Loucy (cell line): ENCODE data around the gene STUB1.

Experiments
- H2AFZ ChIP-seq: fragments of 200-600 bp; sonication (generic); 2 replicates; pipeline ENCODE4 v1.6.0; 2016; ENCODE audit warnings: antibody characterized with exemption, mild to moderate bottlenecking, low read length, moderate library complexity
- H3F3A ChIP-seq: fragments of 200-600 bp; 2 replicates; pipeline ENCODE4 v1.6.0; 2016; ENCODE audit warnings: antibody characterized with exemption, low read depth, mild to moderate bottlenecking
- H3K27me3 ChIP-seq: fragments of 200-600 bp; sonication (generic); 2 replicates; pipeline ENCODE4 v1.6.1; 2014; ENCODE audit warnings: low read length, mild to moderate bottlenecking; ENCODE audit not compliant: insufficient read depth, poor library complexity, severe bottlenecking
- H3K36me3 ChIP-seq: fragments of 200-600 bp; sonication (generic); 2 replicates; pipeline ENCODE4 v1.6.1; 2016; ENCODE audit warnings: low read length; ENCODE audit not compliant: insufficient read depth
- H3K4me1 ChIP-seq: fragments of 200-600 bp; sonication (generic); 2 replicates; pipeline ENCODE4 v1.5.1; 2014; ENCODE audit warnings: low read length, mild to moderate bottlenecking; ENCODE audit not compliant: insufficient read depth, poor library complexity, severe bottlenecking
- H3K4me2 ChIP-seq: fragments of 200-600 bp; sonication (generic); 2 replicates; pipeline ENCODE4 v1.6.0; 2014; ENCODE audit warnings: antibody characterized with exemption, low read length, low read depth, mild to moderate bottlenecking; ENCODE audit not compliant: poor library complexity, severe bottlenecking
- H3K4me3 ChIP-seq: fragments of 200-600 bp; sonication (generic); 2 replicates; pipeline ENCODE4 v1.5.1; 2014; ENCODE audit warnings: low read length, mild to moderate bottlenecking, mixed read lengths; ENCODE audit not compliant: poor library complexity, severe bottlenecking
- H3K79me2 ChIP-seq: fragments of 200-600 bp; sonication (generic); 2 replicates; pipeline ENCODE4 v1.6.1; 2014; ENCODE audit warnings: low read length; ENCODE audit not compliant: insufficient read depth
- H3K9ac ChIP-seq: fragments of 200-600 bp; sonication (generic); 2 replicates; pipeline ENCODE4 v1.6.0; 2014; ENCODE audit warnings: mild to moderate bottlenecking, low read depth, low read length, moderate library complexity; ENCODE audit not compliant: poor library complexity, severe bottlenecking
- H3K9me2 ChIP-seq: fragments of 200-600 bp; sonication (generic); replicated peaks from 2 replicates; pipeline ENCODE4 v1.6.1; 2016; ENCODE audit warnings: low read depth, low read length, mixed read lengths
- H3K9me3 ChIP-seq: fragments of 200-600 bp; sonication (generic); 2 replicates; pipeline ENCODE4 v1.6.1; 2014; ENCODE audit warnings: mild to moderate bottlenecking, antibody characterized with exemption, low read length, low read depth; ENCODE audit not compliant: insufficient read depth
- H4K20me1 ChIP-seq: fragments of 200-600 bp; sonication (generic); 2 replicates; pipeline ENCODE4 v1.6.0; 2014; ENCODE audit warnings: antibody characterized with exemption, low read length, mild to moderate bottlenecking; ENCODE audit not compliant: insufficient read depth, poor library complexity, severe bottlenecking
- EZH2phosphoT487 ChIP-seq: fragments of 200-600 bp; IDR thresholded peaks from 2 replicates; pipeline ENCODE4 v1.6.1; 2018; ENCODE audit warnings: antibody characterized with exemption, mild to moderate bottlenecking, moderate library complexity, borderline replicate concordance
- TF ChIP-seq, protein P1 (sequence below): fragments of 200-600 bp; sonication (generic); conservative IDR thresholded peaks from 2 replicates; pipeline ENCODE4 v1.5.1; 2014; ENCODE audit warnings: mild to moderate bottlenecking, antibody characterized with exemption, low read length

Gene STUB1

DNA sequence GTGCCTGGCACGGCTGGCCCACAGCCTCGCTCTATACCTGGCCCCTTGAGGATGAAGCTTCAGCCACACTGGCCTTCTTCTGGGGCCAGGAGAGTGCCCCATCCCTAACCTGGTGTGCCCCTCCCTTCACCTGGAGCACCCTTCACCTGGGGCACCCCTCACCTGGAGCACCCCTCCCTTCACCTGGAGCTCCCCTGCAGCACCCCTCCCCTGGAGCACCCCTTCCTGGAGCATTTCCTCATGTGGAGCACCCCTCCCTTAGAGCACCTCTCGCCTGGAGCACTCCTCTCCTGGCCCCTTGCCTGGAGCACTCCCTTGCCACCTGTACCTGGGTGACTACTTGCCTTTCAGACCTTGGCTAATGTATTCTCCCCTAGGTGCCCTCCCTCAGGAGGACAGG is 27.8 kb downstream of the STUB1 start:
- Histone ChIP-seq H3K79me2 (no peaks in the 10 kb centered on the region), H3K4me3 (no peak overlapping the region), H3K27me3 (no peaks in the 10 kb centered on the region), H3K9me2 (no peaks in the 10 kb centered on the region), H4K20me1 (no peaks in the 10 kb centered on the region), H3K9me3 (no peaks in the 10 kb centered on the region), H3F3A (no peaks in the 10 kb centered on the region), H3K4me2 (no peak overlapping the region), H3K4me1 (no peaks in the 10 kb centered on the region), H3K9ac (no peak overlapping the region), H2AFZ (no peak overlapping the region), H3K36me3 (no peaks in the 10 kb centered on the region)
- TF ChIP-seq, protein P1, sequence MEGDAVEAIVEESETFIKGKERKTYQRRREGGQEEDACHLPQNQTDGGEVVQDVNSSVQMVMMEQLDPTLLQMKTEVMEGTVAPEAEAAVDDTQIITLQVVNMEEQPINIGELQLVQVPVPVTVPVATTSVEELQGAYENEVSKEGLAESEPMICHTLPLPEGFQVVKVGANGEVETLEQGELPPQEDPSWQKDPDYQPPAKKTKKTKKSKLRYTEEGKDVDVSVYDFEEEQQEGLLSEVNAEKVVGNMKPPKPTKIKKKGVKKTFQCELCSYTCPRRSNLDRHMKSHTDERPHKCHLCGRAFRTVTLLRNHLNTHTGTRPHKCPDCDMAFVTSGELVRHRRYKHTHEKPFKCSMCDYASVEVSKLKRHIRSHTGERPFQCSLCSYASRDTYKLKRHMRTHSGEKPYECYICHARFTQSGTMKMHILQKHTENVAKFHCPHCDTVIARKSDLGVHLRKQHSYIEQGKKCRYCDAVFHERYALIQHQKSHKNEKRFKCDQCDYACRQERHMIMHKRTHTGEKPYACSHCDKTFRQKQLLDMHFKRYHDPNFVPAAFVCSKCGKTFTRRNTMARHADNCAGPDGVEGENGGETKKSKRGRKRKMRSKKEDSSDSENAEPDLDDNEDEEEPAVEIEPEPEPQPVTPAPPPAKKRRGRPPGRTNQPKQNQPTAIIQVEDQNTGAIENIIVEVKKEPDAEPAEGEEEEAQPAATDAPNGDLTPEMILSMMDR: no peak
- TF ChIP-seq EZH2phosphoT487: no peak

DNA sequence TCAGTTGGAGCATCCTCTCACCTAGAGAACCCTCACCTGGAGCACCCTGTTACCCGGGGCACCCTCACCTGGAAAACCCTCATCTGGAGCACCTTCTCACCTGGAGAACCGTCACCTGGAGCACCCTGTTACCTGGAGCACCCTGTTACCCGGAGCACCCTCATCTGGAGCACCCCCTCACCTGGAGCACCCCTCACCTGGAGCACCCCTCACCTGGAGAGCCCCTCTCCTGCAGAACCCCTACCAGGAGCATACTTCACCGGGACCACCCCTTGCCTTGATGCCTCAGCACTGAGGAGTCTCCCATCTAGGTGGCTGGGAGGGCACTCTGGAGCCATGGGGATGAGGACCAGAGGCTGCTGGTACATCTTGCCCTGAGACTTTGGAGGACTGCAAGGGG is 28.7 kb downstream of the STUB1 start:
- H4K20me1 ChIP-seq: no peaks in the 10 kb centered on the region
- H3K9me2 ChIP-seq: no peaks in the 10 kb centered on the region
- H3K4me3 ChIP-seq: no peak overlapping the region
- H3K4me2 ChIP-seq: no peak overlapping the region
- H3F3A ChIP-seq: no peaks in the 10 kb centered on the region
- H3K36me3 ChIP-seq: no peaks in the 10 kb centered on the region
- H2AFZ ChIP-seq: no peak overlapping the region
- H3K9ac ChIP-seq: no peak overlapping the region
- H3K4me1 ChIP-seq: no peaks in the 10 kb centered on the region
- H3K27me3 ChIP-seq: no peaks in the 10 kb centered on the region
- TF ChIP-seq, protein P1: no peak
- TF ChIP-seq EZH2phosphoT487: no peak
- no peaks in the 10 kb centered on the region for H3K9me3 ChIP-seq
- H3K79me2 ChIP-seq: no peaks in the 10 kb centered on the region

DNA sequence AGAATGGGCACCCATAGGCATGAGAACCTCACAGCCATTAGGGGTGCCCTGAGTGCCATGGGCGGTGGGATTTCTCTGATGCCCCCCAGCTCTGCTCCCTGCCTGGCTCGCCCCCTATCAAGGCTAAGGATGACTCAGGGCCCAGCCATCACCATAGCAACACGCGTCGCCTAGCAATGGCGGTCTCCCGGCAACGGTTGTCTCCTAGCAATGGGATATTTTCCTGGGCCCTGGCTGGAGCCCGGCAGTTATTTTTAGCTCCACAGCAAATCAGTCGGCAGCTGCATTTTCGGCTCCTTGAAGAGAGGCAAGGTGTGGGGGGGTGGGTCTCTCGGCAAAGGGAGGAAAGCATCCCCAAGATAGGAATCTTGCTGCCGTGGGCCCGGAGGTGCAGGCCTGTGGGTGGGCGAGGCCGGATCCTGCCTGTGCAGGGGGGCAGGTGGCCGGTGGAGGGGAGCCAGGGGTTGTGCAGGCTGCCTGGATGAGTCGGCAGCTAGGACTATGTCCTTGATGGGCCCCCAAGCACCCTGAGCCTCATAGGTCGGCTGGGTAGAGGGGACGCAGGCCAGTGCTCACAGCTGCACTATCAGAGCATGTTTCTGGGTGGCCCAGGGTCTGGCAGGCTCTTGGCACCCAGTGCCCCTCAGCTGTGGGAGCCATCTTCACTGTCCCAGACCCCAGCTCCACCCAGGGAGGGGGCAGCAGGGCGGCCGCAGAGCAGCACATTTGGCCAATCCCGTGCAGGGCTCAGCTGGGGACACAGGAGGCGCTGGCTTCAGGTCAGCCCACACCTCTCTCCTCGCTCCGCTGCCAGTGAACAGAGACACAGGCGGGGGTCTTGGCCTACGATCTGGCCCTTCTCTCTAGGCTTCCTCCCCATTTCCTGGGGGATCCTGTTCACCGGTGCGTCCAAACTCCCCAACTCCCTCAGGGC is 29.6 kb downstream of the STUB1 start:
- Histone ChIP-seq H3K9me3 (no peaks in the 10 kb centered on the region), H3K27me3 (no peaks in the 10 kb centered on the region), H3K4me2 (no peak overlapping the region), H3F3A (no peaks in the 10 kb centered on the region), H3K9ac (no peak overlapping the region), H2AFZ (no peak overlapping the region), H4K20me1 (no peaks in the 10 kb centered on the region), H3K4me3 (no peak overlapping the region), H3K36me3 (no peaks in the 10 kb centered on the region), H3K9me2 (no peaks in the 10 kb centered on the region), H3K79me2 (no peaks in the 10 kb centered on the region), H3K4me1 (no peaks in the 10 kb centered on the region)
- TF ChIP-seq EZH2phosphoT487: no peak
- TF ChIP-seq, protein P1: no peak
